ENCODE data around the gene NUF2.

GRCh38 chr1:163351912-163352311 lies 30.2 kb downstream of the NUF2 start:
- TF ChIP-seq ATF3 (IDR thresholded peaks at IDR 0.05; ENCODE audit: insufficient read depth, low read depth, low read length) (no peak), RAD21 (IDR thresholded peaks at IDR 0.05 in 1 of 2, conservative IDR thresholded peaks at IDR 0.05 in 1 of 2; ENCODE audit: low read depth in 2 of 2, low read length in 2 of 2) (no peak), GTF2F1 (IDR thresholded peaks at IDR 0.05; ENCODE audit: borderline replicate concordance, low read depth, low read length) (no peak), CTCF (IDR thresholded peaks at IDR 0.05; ENCODE audit: control extremely low read depth in 1 of 3, insufficient read depth in 1 of 3, low read depth in 1 of 3, low read length in 3 of 3) (no peak), MAX (IDR thresholded peaks at IDR 0.05) (no peak), FOSL1 (IDR thresholded peaks at IDR 0.05; ENCODE audit: insufficient read depth, low read depth, low read length) (no peak), TCF12 (IDR thresholded peaks at IDR 0.05; ENCODE audit: low read depth, low read length) (no peak), POLR2A (IDR thresholded peaks at IDR 0.05; ENCODE audit: control extremely low read depth in 1 of 2, low read depth in 2 of 2, low read length in 2 of 2) (no peak), POLR2AphosphoS5 (IDR thresholded peaks at IDR 0.05; ENCODE audit: low read depth, low read length) (no peak), TAF1 (IDR thresholded peaks at IDR 0.05; ENCODE audit: low read depth, low read length) (no peak)

Measured in H1 (cell line).